ENCODE measurements around the gene SCGB3A1. TPM values are rescaled to one million over a fixed set of nuclear protein-coding genes. Genes with fewer than 3 reads are reported as not detected.
A peak's percentile ranks its signal among the peaks of the same experiment; 100 is the strongest.

SCGB3A1 gene
- total RNA-seq, 4 donors from 2014 or later = 2.6 to 3.5 (median 3.5) TPM; not detected in 1

GRCh38 chr5:180601591-180602480 lies 10.5 kb upstream of the SCGB3A1 start:
- 84 to 85% methylated on average over 34 to 35 of the region's 36 CpGs for WGBS, 2 donors
- intact Hi-C loops (cut with DNase I; ENCODE audit: low total_unique reads) = no loop called here
- DNase-seq (ENCODE audit: low spot score in 2 of 2) = peak in 1 of 2 donors; percentile 80
- TF ChIP-seq POLR2A (IDR thresholded peaks at IDR 0.05) (no peak), CTCF (IDR thresholded peaks at IDR 0.05) (no peak)
- no peak overlapping the region for H3K4me3 ChIP-seq (ENCODE audit: low read depth, poor library complexity, severe bottlenecking)

GRCh38 chr5:180600554-180601041 lies 9.3 kb upstream of the SCGB3A1 start:
- 87 to 89% methylated on average over 10 to 12 of the region's 12 CpGs for WGBS, 2 donors
- peak in 1 of 2 donors; percentile 68 for DNase-seq (ENCODE audit: low spot score in 2 of 2)
- no peak for TF ChIP-seq CTCF (IDR thresholded peaks at IDR 0.05)
- no peak for TF ChIP-seq POLR2A (IDR thresholded peaks at IDR 0.05)
- no peak overlapping the region for H3K4me3 ChIP-seq (ENCODE audit: low read depth, poor library complexity, severe bottlenecking)
- intact Hi-C loops (cut with DNase I; ENCODE audit: low total_unique reads) = no loop called here

GRCh38 chr5:180599981-180600553 lies 8.8 kb upstream of the SCGB3A1 start:
- peak in 1 of 2 donors; percentile 65 for DNase-seq (ENCODE audit: low spot score in 2 of 2)
- intact Hi-C loops (cut with DNase I; ENCODE audit: low total_unique reads) = no loop called here
- WGBS, 2 donors = 78 to 84% methylated on average over 16 of the region's 16 CpGs
- TF ChIP-seq POLR2A (IDR thresholded peaks at IDR 0.05) = no peak
- TF ChIP-seq CTCF (IDR thresholded peaks at IDR 0.05) = no peak
- H3K4me3 ChIP-seq (ENCODE audit: low read depth, poor library complexity, severe bottlenecking) = no peak overlapping the region

GRCh38 chr5:180599590-180599914 lies 8.3 kb upstream of the SCGB3A1 start:
- WGBS, 2 donors = 94% methylated on average over 5 to 6 of the region's 6 CpGs
- no peak overlapping the region for H3K4me3 ChIP-seq (ENCODE audit: low read depth, poor library complexity, severe bottlenecking)
- no peak for TF ChIP-seq CTCF (IDR thresholded peaks at IDR 0.05)
- TF ChIP-seq POLR2A (IDR thresholded peaks at IDR 0.05) = no peak
- DNase-seq (ENCODE audit: low spot score in 2 of 2) = peak in 1 of 2 donors; percentile 42
- intact Hi-C loops (cut with DNase I; ENCODE audit: low total_unique reads) = no loop called here

- TF ChIP-seq CTCF (IDR thresholded peaks at IDR 0.05) (no peak), POLR2A (IDR thresholded peaks at IDR 0.05) (no peak)
- no peak overlapping the region for H3K4me3 ChIP-seq (ENCODE audit: low read depth, poor library complexity, severe bottlenecking)
- WGBS, 2 donors = 87 to 88% methylated on average over 10 to 16 of the region's 16 CpGs
- intact Hi-C loops (cut with DNase I; ENCODE audit: low total_unique reads) = no loop called here
- peak in 1 of 2 donors; percentile 58 for DNase-seq (ENCODE audit: low spot score in 2 of 2)
Measured at GRCh38 chr5:180598797-180599589, 7.7 kb upstream of the SCGB3A1 start.
